ENCODE results near the gene UNC13D. TPM values are rescaled to one million over a fixed set of nuclear protein-coding genes. Genes with fewer than 3 reads are reported as not detected.

UNC13D gene
- polyA plus RNA-seq, 1 donor (not counting 4 experiments of a cell fraction or from before 2014, with no cell fraction given) = 0.25 TPM

GRCh38 chr17:75818326-75818885 is 25.8 kb downstream of the UNC13D start:
- H3K27me3 ChIP-seq (ENCODE audit: control insufficient read depth, extremely low read depth, insufficient read depth, low read length) = no peaks in the 10 kb centered on the region
- dilution Hi-C loops (cut with MboI; ENCODE audit: extremely low pct_ligation_motif_present, low sequenced_read_pairs) = no loop called here
- H3K4me1 ChIP-seq (ENCODE audit: control insufficient read depth, extremely low read depth, insufficient read depth, low read length) = peaks cover 23% of the 10 kb centered on the region
- H3K9me1 ChIP-seq (ENCODE audit: control insufficient read depth, extremely low read depth, insufficient read depth, low read length) = peaks cover 2% of the 10 kb centered on the region
- TF ChIP-seq CTCF (optimal IDR thresholded peaks at IDR 0.05 in 1 of 3, IDR thresholded peaks at IDR 0.05 in 1 of 3, conservative IDR thresholded peaks at IDR 0.05 in 1 of 3; ENCODE audit: extremely low read depth in 1 of 3, insufficient read depth in 2 of 3, low read length in 3 of 3) (no peak), EZH2 (IDR thresholded peaks at IDR 0.05; ENCODE audit: low read length) (no peak)
- H3K9me3 ChIP-seq (ENCODE audit: control insufficient read depth, low read depth, low read length) = no peaks in the 10 kb centered on the region
- no peak overlapping the region for H3K9ac ChIP-seq (ENCODE audit: control insufficient read depth, extremely low read depth, insufficient read depth, low read length)
- peaks cover 15 to 22% of the 10 kb centered on the region in 2 experiments for H3K36me3 ChIP-seq (ENCODE audit: control insufficient read depth in 2 of 2, extremely low read depth in 1 of 2, insufficient read depth in 2 of 2, low read length in 2 of 2)
- no peak overlapping the region for H2AFZ ChIP-seq (ENCODE audit: control insufficient read depth, low read length)
- H3K27ac ChIP-seq (ENCODE audit: control insufficient read depth, insufficient read depth, low read length) = no peak overlapping the region
- FAIRE-seq (no peak), DNase-seq (ENCODE audit: low read depth, low spot score) (no peak)
- H3K79me2 ChIP-seq (ENCODE audit: control insufficient read depth, insufficient read depth, low read length) = no peaks in the 10 kb centered on the region
- no peak overlapping the region for H3K4me2 ChIP-seq (ENCODE audit: control insufficient read depth, extremely low read depth, insufficient read depth, low read depth, low read length)
- no peak overlapping the region for H3K4me3 ChIP-seq (ENCODE audit: control insufficient read depth in 2 of 3, extremely low read depth in 1 of 3, insufficient read depth in 2 of 3, low read depth in 1 of 3, low read length in 3 of 3)
- no peaks in the 10 kb centered on the region for H4K20me1 ChIP-seq (ENCODE audit: control insufficient read depth, extremely low read depth, insufficient read depth, low read length)

GRCh38 chr17:75817571-75817970 is 26.6 kb downstream of the UNC13D start:
- no peak for TF ChIP-seq EZH2 (IDR thresholded peaks at IDR 0.05; ENCODE audit: low read length)
- no peak for TF ChIP-seq CTCF (optimal IDR thresholded peaks at IDR 0.05 in 1 of 3, IDR thresholded peaks at IDR 0.05 in 1 of 3, conservative IDR thresholded peaks at IDR 0.05 in 1 of 3; ENCODE audit: extremely low read depth in 1 of 3, insufficient read depth in 2 of 3, low read length in 3 of 3)
- H4K20me1 ChIP-seq (ENCODE audit: control insufficient read depth, extremely low read depth, insufficient read depth, low read length) = no peaks in the 10 kb centered on the region
- H3K36me3 ChIP-seq (ENCODE audit: control insufficient read depth in 2 of 2, extremely low read depth in 1 of 2, insufficient read depth in 2 of 2, low read length in 2 of 2) = peaks cover 13 to 24% of the 10 kb centered on the region in 2 experiments
- no peak overlapping the region for H3K4me3 ChIP-seq (ENCODE audit: control insufficient read depth in 2 of 3, extremely low read depth in 1 of 3, insufficient read depth in 2 of 3, low read depth in 1 of 3, low read length in 3 of 3)
- no peak overlapping the region for H3K27ac ChIP-seq (ENCODE audit: control insufficient read depth, insufficient read depth, low read length)
- H3K9ac ChIP-seq (ENCODE audit: control insufficient read depth, extremely low read depth, insufficient read depth, low read length) = no peak overlapping the region
- no peaks in the 10 kb centered on the region for H3K27me3 ChIP-seq (ENCODE audit: control insufficient read depth, extremely low read depth, insufficient read depth, low read length)
- no peak for DNase-seq (ENCODE audit: low read depth, low spot score)
- H3K9me1 ChIP-seq (ENCODE audit: control insufficient read depth, extremely low read depth, insufficient read depth, low read length) = peaks cover 2% of the 10 kb centered on the region
- dilution Hi-C loops (cut with MboI; ENCODE audit: extremely low pct_ligation_motif_present, low sequenced_read_pairs) = no loop called here
- no peaks in the 10 kb centered on the region for H3K9me3 ChIP-seq (ENCODE audit: control insufficient read depth, low read depth, low read length)
- H3K4me2 ChIP-seq (ENCODE audit: control insufficient read depth, extremely low read depth, insufficient read depth, low read depth, low read length) = no peak overlapping the region
- peaks cover 26% of the 10 kb centered on the region for H3K4me1 ChIP-seq (ENCODE audit: control insufficient read depth, extremely low read depth, insufficient read depth, low read length)
- no peaks in the 10 kb centered on the region for H3K79me2 ChIP-seq (ENCODE audit: control insufficient read depth, insufficient read depth, low read length)
- no peak overlapping the region for H2AFZ ChIP-seq (ENCODE audit: control insufficient read depth, low read length)
- no peak for FAIRE-seq
